Measurements from ENCODE around the gene MCM8.
A peak's percentile ranks its signal among the peaks of the same experiment; 100 is the strongest.

Gene MCM8

GRCh38 chr20:5991623-5992441, 41.4 kb downstream of the MCM8 start:
- peaks cover 25% of the 10 kb centered on the region for H3K36me3 Mint-ChIP-seq (ENCODE audit: low read depth)
- H3K27ac Mint-ChIP-seq: peak overlapping the region; percentile 83 to 89 (median 84)
- H3K4me3 Mint-ChIP-seq: no peak overlapping the region
- no peaks in the 10 kb centered on the region for H3K4me1 Mint-ChIP-seq
- H3K9me3 Mint-ChIP-seq: no peaks in the 10 kb centered on the region
- H3K27me3 Mint-ChIP-seq (ENCODE audit: low read depth): no peaks in the 10 kb centered on the region
- no peak for TF ChIP-seq CTCF (IDR thresholded peaks at IDR 0.05; ENCODE audit: unreplicated experiment in 3 of 3)

- Mint-ChIP-seq H3K4me3 (no peak overlapping the region), H3K27ac (no peak overlapping the region), H3K27me3 (ENCODE audit: low read depth) (no peaks in the 10 kb centered on the region), H3K36me3 (ENCODE audit: low read depth) (peaks cover 5% of the 10 kb centered on the region), H3K4me1 (no peaks in the 10 kb centered on the region), H3K9me3 (no peaks in the 10 kb centered on the region)
- no peak for TF ChIP-seq CTCF (IDR thresholded peaks at IDR 0.05; ENCODE audit: unreplicated experiment in 3 of 3)
These were observed 46.3 kb downstream of the MCM8 start for GRCh38 chr20:5996765-5997164.

- H3K27me3 Mint-ChIP-seq (ENCODE audit: low read depth): no peaks in the 10 kb centered on the region
- H3K36me3 Mint-ChIP-seq (ENCODE audit: low read depth): peaks cover 5% of the 10 kb centered on the region
- no peak overlapping the region for H3K4me3 Mint-ChIP-seq
- H3K9me3 Mint-ChIP-seq: no peaks in the 10 kb centered on the region
- peaks cover 5% of the 10 kb centered on the region for H3K4me1 Mint-ChIP-seq
- no peak overlapping the region for H3K27ac Mint-ChIP-seq
- TF ChIP-seq CTCF (IDR thresholded peaks at IDR 0.05; ENCODE audit: unreplicated experiment in 3 of 3): no peak
These were observed 49.3 kb downstream of the MCM8 start for GRCh38 chr20:5999783-6000182.

GRCh38 chr20:6000871-6001270, 50.4 kb downstream of the MCM8 start:
- Mint-ChIP-seq H3K4me1 (peaks cover 9% of the 10 kb centered on the region), H3K27me3 (ENCODE audit: low read depth) (no peaks in the 10 kb centered on the region), H3K9me3 (no peaks in the 10 kb centered on the region), H3K27ac (no peak overlapping the region), H3K4me3 (no peak overlapping the region), H3K36me3 (ENCODE audit: low read depth) (peaks cover under 1% of the 10 kb centered on the region)
- no peak for TF ChIP-seq CTCF (IDR thresholded peaks at IDR 0.05; ENCODE audit: unreplicated experiment in 3 of 3)

GRCh38 chr20:6006603-6006949, 56.1 kb downstream of the MCM8 start:
- Mint-ChIP-seq H3K27ac (peak overlapping the region; percentile 69 to 93 (median 78)), H3K36me3 (ENCODE audit: low read depth) (peaks cover 17% of the 10 kb centered on the region), H3K9me3 (no peaks in the 10 kb centered on the region), H3K4me3 (peak overlapping the region; percentile 91 to 97 (median 92)), H3K4me1 (peaks cover 25% of the 10 kb centered on the region), H3K27me3 (ENCODE audit: low read depth) (no peaks in the 10 kb centered on the region)
- TF ChIP-seq CTCF (IDR thresholded peaks at IDR 0.05; ENCODE audit: unreplicated experiment in 3 of 3): no peak

- no peak for TF ChIP-seq CTCF (IDR thresholded peaks at IDR 0.05; ENCODE audit: unreplicated experiment in 3 of 3)
- Mint-ChIP-seq H3K36me3 (ENCODE audit: low read depth) (peaks cover 22% of the 10 kb centered on the region), H3K9me3 (no peaks in the 10 kb centered on the region), H3K4me3 (peak overlapping the region; percentile 91 to 97 (median 92)), H3K4me1 (peaks cover 25% of the 10 kb centered on the region), H3K27me3 (ENCODE audit: low read depth) (no peaks in the 10 kb centered on the region), H3K27ac (peak overlapping the region; percentile 69 to 93 (median 78))
These were observed 56.7 kb downstream of the MCM8 start for GRCh38 chr20:6007094-6007528.

All from nephron (organoid).